CD8-positive, alpha-beta memory T cell (primary cell): ENCODE measurements around the gene CLEC4M. TPM values are rescaled to one million over a fixed set of nuclear protein-coding genes. Genes with fewer than 3 reads are reported as not detected.

Source experiments
- CTCF ChIA-PET: fragments of 350-600 bp; sonication (Branson Sonifier 250); formaldehyde crosslinking; loops from one replicate; lab custom pipeline; 2021; ENCODE audit warnings: antibody characterized with exemption; lab: Charles Lee
- POLR2A ChIA-PET: fragments of 350-600 bp; sonication (Branson Sonifier 250); formaldehyde crosslinking; loops from one replicate; lab custom pipeline; 2021; ENCODE audit warnings: antibody characterized with exemption; lab: Charles Lee
- DNase-seq, 5 donors: peaks; one replicate each; pipeline versions ENCODE4 v3.0.0 to v3.0.0-alpha.2; 2020 to 2022; ENCODE audit warnings: mixed read lengths in 1 of 5
- H3K27ac ChIP-seq: one replicate; pipeline ENCODE4 v1.7.0; 2013; ENCODE audit warnings: low read depth, mild to moderate bottlenecking, low read length, moderate library complexity
- H3K27me3 ChIP-seq: 2 replicates; pipeline ENCODE4 v1.7.0; 2013; ENCODE audit warnings: low read length, mild to moderate bottlenecking; ENCODE audit not compliant: insufficient read depth, poor library complexity, severe bottlenecking
- H3K36me3 ChIP-seq: 2 replicates; pipeline ENCODE4 v1.7.0; 2013; ENCODE audit warnings: mild to moderate bottlenecking, low read length, moderate library complexity; ENCODE audit not compliant: insufficient read depth
- H3K4me1 ChIP-seq: 2 replicates; pipeline ENCODE4 v1.7.0; 2013; ENCODE audit warnings: mild to moderate bottlenecking, low read length, moderate library complexity; ENCODE audit not compliant: insufficient read depth
- H3K4me3 ChIP-seq: 2 replicates; pipeline ENCODE4 v1.7.0; 2013; ENCODE audit warnings: mild to moderate bottlenecking, low read length
- H3K9me3 ChIP-seq: 2 replicates; pipeline ENCODE4 v1.7.0; 2013; ENCODE audit warnings: mild to moderate bottlenecking, low read length
- H3K27ac Mint-ChIP-seq, 8 donors: one replicate each; pipeline ENCODE4 v1.8.0; 2020 to 2021; ENCODE audit warnings: mixed read lengths in 8 of 8, mild to moderate bottlenecking in 6 of 8, inconsistent platforms in 3 of 8, moderate library complexity in 3 of 8
- H3K27me3 Mint-ChIP-seq, 2 donors: one replicate each; pipeline ENCODE4 v1.8.0; 2020 to 2021; ENCODE audit warnings: mixed read lengths in 2 of 2, mild to moderate bottlenecking in 1 of 2, moderate library complexity in 1 of 2
- H3K36me3 Mint-ChIP-seq, 3 donors: one replicate each; pipeline ENCODE4 v1.8.0; 2020 to 2021; ENCODE audit warnings: mixed read lengths in 3 of 3, inconsistent platforms in 1 of 3, mild to moderate bottlenecking in 1 of 3
- H3K4me1 Mint-ChIP-seq, 3 donors: one replicate each; pipeline ENCODE4 v1.8.0; 2020 to 2021; ENCODE audit warnings: mixed read lengths in 3 of 3, inconsistent platforms in 1 of 3, mild to moderate bottlenecking in 1 of 3
- H3K4me3 Mint-ChIP-seq, 7 donors: one replicate each; pipeline ENCODE4 v1.8.0; 2020 to 2021; ENCODE audit warnings: mixed read lengths in 7 of 7, mild to moderate bottlenecking in 6 of 7, moderate library complexity in 4 of 7, inconsistent platforms in 2 of 7
- H3K9me3 Mint-ChIP-seq, 5 donors: one replicate each; pipeline ENCODE4 v1.8.0; 2020 to 2022; ENCODE audit warnings: mixed read lengths in 5 of 5, mild to moderate bottlenecking in 3 of 5, moderate library complexity in 2 of 5, inconsistent platforms in 1 of 5
- polyA plus RNA-seq: library from polyadenylated mRNA; unstranded; fragments of 300-500 nt; fragmentation: Illumina TruSeq; gene quantifications from one replicate; pipeline ENCODE4 v1.2.3, GENCODE V29; 2021
- total RNA-seq, 2 experiments: library from RNA; stranded (reverse); gene quantifications; one replicate each; pipeline ENCODE4 v1.2.3, GENCODE V29; 2021

CLEC4M gene
- total and polyA plus RNA-seq, 3 experiments from 2014 or later, result not detected

- Mint-ChIP-seq H3K9me3 (peaks cover 0 to 7% (median 3%) of the 10 kb centered on the region in 5 donors), H3K36me3 (peaks cover 0 to 3% (median 0%) of the 10 kb centered on the region in 3 donors), H3K27ac (no peak overlapping the region), H3K4me3 (no peak overlapping the region), H3K27me3 (peaks cover 26 to 47% of the 10 kb centered on the region in 2 donors), H3K4me1 (no peaks in the 10 kb centered on the region)
- POLR2A ChIA-PET, result no interaction called here
- DNase-seq, result no peak
- Histone ChIP-seq H3K4me3 (no peak overlapping the region), H3K27me3 (no peaks in the 10 kb centered on the region), H3K9me3 (no peaks in the 10 kb centered on the region), H3K4me1 (no peaks in the 10 kb centered on the region), H3K27ac (no peak overlapping the region), H3K36me3 (no peaks in the 10 kb centered on the region)
- CTCF ChIA-PET, result no interaction called here
Observed at GRCh38 chr19:7781157-7781556, 18.1 kb downstream of the CLEC4M start.

GRCh38 chr19:7783991-7784423 is 21.0 kb downstream of the CLEC4M start:
- Mint-ChIP-seq H3K9me3 (peaks cover 0 to 7% (median 3%) of the 10 kb centered on the region in 5 donors), H3K4me1 (peaks cover 0 to 7% (median 2%) of the 10 kb centered on the region in 3 donors), H3K36me3 (peaks cover 0 to 3% (median 0%) of the 10 kb centered on the region in 3 donors), H3K27me3 (peaks cover 37 to 50% of the 10 kb centered on the region in 2 donors), H3K27ac (no peak overlapping the region), H3K4me3 (no peak overlapping the region)
- Histone ChIP-seq H3K36me3 (no peaks in the 10 kb centered on the region), H3K27ac (no peak overlapping the region), H3K9me3 (no peaks in the 10 kb centered on the region), H3K4me1 (peaks cover under 1% of the 10 kb centered on the region), H3K4me3 (no peak overlapping the region), H3K27me3 (no peaks in the 10 kb centered on the region)
- POLR2A ChIA-PET, result no interaction called here
- no peak for DNase-seq
- CTCF ChIA-PET, result interaction anchor here (1.3 kb wide), 1 partner anchor 16 kb away, joined by 3 read pairs; no protein-coding TSS in a partner anchor

- no peak for DNase-seq
- Mint-ChIP-seq H3K36me3 (peaks cover 0 to 3% (median 0%) of the 10 kb centered on the region in 3 donors), H3K4me1 (peaks cover 0 to 11% (median 3%) of the 10 kb centered on the region in 3 donors), H3K4me3 (no peak overlapping the region), H3K9me3 (peaks cover 0 to 7% (median 3%) of the 10 kb centered on the region in 5 donors), H3K27ac (no peak overlapping the region), H3K27me3 (peaks cover 40 to 55% of the 10 kb centered on the region in 2 donors)
- Histone ChIP-seq H3K4me3 (no peak overlapping the region), H3K4me1 (peaks cover 8% of the 10 kb centered on the region), H3K27me3 (no peaks in the 10 kb centered on the region), H3K27ac (no peak overlapping the region), H3K36me3 (no peaks in the 10 kb centered on the region), H3K9me3 (no peaks in the 10 kb centered on the region)
- POLR2A ChIA-PET, result no interaction called here
- CTCF ChIA-PET, result no interaction called here
Observed at GRCh38 chr19:7784856-7785255, 21.8 kb downstream of the CLEC4M start.

GRCh38 chr19:7787141-7787540 is 24.1 kb downstream of the CLEC4M start:
- ChIA-PET CTCF (no interaction called here), POLR2A (no interaction called here)
- no peak overlapping the region for H3K4me3 Mint-ChIP-seq
- H3K36me3 Mint-ChIP-seq, result peaks cover 0 to 4% (median 0%) of the 10 kb centered on the region in 3 donors
- H3K27me3 ChIP-seq, result peaks cover 4% of the 10 kb centered on the region
- H3K4me1 ChIP-seq, result peaks cover 8% of the 10 kb centered on the region
- no peak overlapping the region for H3K27ac ChIP-seq
- no peaks in the 10 kb centered on the region for H3K9me3 ChIP-seq
- H3K27ac Mint-ChIP-seq, result no peak overlapping the region
- no peak overlapping the region for H3K4me3 ChIP-seq
- peaks cover 0 to 7% (median 3%) of the 10 kb centered on the region in 5 donors for H3K9me3 Mint-ChIP-seq
- H3K27me3 Mint-ChIP-seq, result peaks cover 42 to 44% of the 10 kb centered on the region in 2 donors
- no peak for DNase-seq
- no peaks in the 10 kb centered on the region for H3K36me3 ChIP-seq
- peaks cover 0 to 11% (median 3%) of the 10 kb centered on the region in 3 donors for H3K4me1 Mint-ChIP-seq

- Histone ChIP-seq H3K9me3 (no peaks in the 10 kb centered on the region), H3K27me3 (peaks cover 4% of the 10 kb centered on the region), H3K4me1 (peaks cover 8% of the 10 kb centered on the region), H3K4me3 (no peak overlapping the region), H3K27ac (no peak overlapping the region), H3K36me3 (no peaks in the 10 kb centered on the region)
- POLR2A ChIA-PET, result no interaction called here
- Mint-ChIP-seq H3K27ac (no peak overlapping the region), H3K4me3 (no peak overlapping the region), H3K9me3 (peaks cover 0 to 9% (median 5%) of the 10 kb centered on the region in 5 donors), H3K4me1 (peaks cover 0 to 11% (median 3%) of the 10 kb centered on the region in 3 donors), H3K36me3 (peaks cover 0 to 9% (median 0%) of the 10 kb centered on the region in 3 donors), H3K27me3 (peaks cover 42 to 49% of the 10 kb centered on the region in 2 donors)
- CTCF ChIA-PET, result no interaction called here
- no peak for DNase-seq
Observed at GRCh38 chr19:7787602-7788177, 24.6 kb downstream of the CLEC4M start.

- no peak overlapping the region for H3K4me3 ChIP-seq
- H3K4me1 ChIP-seq, result peaks cover 8% of the 10 kb centered on the region
- Mint-ChIP-seq H3K36me3 (peaks cover 0 to 11% (median 0%) of the 10 kb centered on the region in 3 donors), H3K9me3 (peaks cover 0 to 9% (median 5%) of the 10 kb centered on the region in 5 donors), H3K4me1 (peaks cover 0 to 11% (median 3%) of the 10 kb centered on the region in 3 donors), H3K27ac (no peak overlapping the region), H3K27me3 (peaks cover 39 to 46% of the 10 kb centered on the region in 2 donors), H3K4me3 (peak overlapping the region in 1 of 7 donors; percentile 59)
- no peaks in the 10 kb centered on the region for H3K36me3 ChIP-seq
- H3K27ac ChIP-seq, result no peak overlapping the region
- DNase-seq, result peak in 1 of 5 donors; percentile 4
- CTCF ChIA-PET, result interaction anchor here (1.3 kb wide), 1 partner anchor 107 kb away, joined by 3 read pairs; the partner anchor contains the start of gene TRAPPC5
- H3K27me3 ChIP-seq, result peaks cover 4% of the 10 kb centered on the region
- no peaks in the 10 kb centered on the region for H3K9me3 ChIP-seq
- POLR2A ChIA-PET, result no interaction called here
Observed at GRCh38 chr19:7788178-7788932, 25.3 kb downstream of the CLEC4M start.

- H3K4me1 ChIP-seq, result peaks cover 8% of the 10 kb centered on the region
- DNase-seq, result no peak
- H3K36me3 ChIP-seq, result no peaks in the 10 kb centered on the region
- no peak overlapping the region for H3K27ac Mint-ChIP-seq
- peaks cover 35 to 40% of the 10 kb centered on the region in 2 donors for H3K27me3 Mint-ChIP-seq
- H3K4me3 Mint-ChIP-seq, result peak overlapping the region in 2 of 7 donors; percentile 32 to 54
- no peaks in the 10 kb centered on the region for H3K9me3 ChIP-seq
- H3K4me3 ChIP-seq, result peak overlapping the region; percentile 19
- peaks cover 4% of the 10 kb centered on the region for H3K27me3 ChIP-seq
- H3K4me1 Mint-ChIP-seq, result peaks cover 0 to 11% (median 3%) of the 10 kb centered on the region in 3 donors
- ChIA-PET POLR2A (no interaction called here), CTCF (interaction anchor here (1.3 kb wide), 1 partner anchor 108 kb away, joined by 3 read pairs; the partner anchor contains the start of gene TRAPPC5)
- H3K9me3 Mint-ChIP-seq, result peaks cover 2 to 12% (median 5%) of the 10 kb centered on the region in 5 donors
- H3K36me3 Mint-ChIP-seq, result peaks cover 0 to 11% (median 0%) of the 10 kb centered on the region in 3 donors
- H3K27ac ChIP-seq, result no peak overlapping the region
Observed at GRCh38 chr19:7788933-7789323, 25.9 kb downstream of the CLEC4M start.
